ENCODE measurements around the gene CCS.
"Not testable (repeated sequence)": the region's sequence is repeated elsewhere in the genome, so short reads cannot be mapped to it uniquely, and the experiment has no call there.

Gene CCS

GRCh38 chr11:66625041-66625751, 32.2 kb downstream of the CCS start:
- H3K4me3 ChIP-seq (ENCODE audit: low read depth, low read length): no peak overlapping the region

GRCh38 chr11:66625752-66626149, 32.8 kb downstream of the CCS start:
- H3K4me3 ChIP-seq (ENCODE audit: low read depth, low read length): no peak overlapping the region

GRCh38 chr11:66626382-66626781, 33.4 kb downstream of the CCS start:
- no peak overlapping the region for H3K4me3 ChIP-seq (ENCODE audit: low read depth, low read length)

- no peak overlapping the region for H3K4me3 ChIP-seq (ENCODE audit: low read depth, low read length)
These were observed 33.9 kb downstream of the CCS start for GRCh38 chr11:66626926-66627325.

- H3K4me3 ChIP-seq (ENCODE audit: low read depth, low read length): no peak overlapping the region
These were observed 35.1 kb downstream of the CCS start for GRCh38 chr11:66628061-66628603.

GRCh38 chr11:66629356-66629755, 36.4 kb downstream of the CCS start:
- H3K4me3 ChIP-seq (ENCODE audit: low read depth, low read length): no peak overlapping the region

- H3K4me3 ChIP-seq (ENCODE audit: low read depth, low read length): no peak overlapping the region
These were observed 38.9 kb downstream of the CCS start for GRCh38 chr11:66631883-66632282.

GRCh38 chr11:66632952-66633351, 40.0 kb downstream of the CCS start:
- H3K4me3 ChIP-seq (ENCODE audit: low read depth, low read length): no peak overlapping the region

- H3K4me3 ChIP-seq (ENCODE audit: low read depth, low read length): no peak overlapping the region
These were observed 43.4 kb downstream of the CCS start for GRCh38 chr11:66636411-66636810.

GRCh38 chr11:66637557-66638176, 44.7 kb downstream of the CCS start:
- H3K4me3 ChIP-seq (ENCODE audit: low read depth, low read length): no peak overlapping the region

GRCh38 chr11:66638177-66639065, 45.4 kb downstream of the CCS start, which contains the start of gene RBM4:
Gene RBM4, plus strand, starts transcription at chr11:66638703. Its CDS starts 1,009 bp downstream, at chr11:66639712.
- H3K4me3 ChIP-seq (ENCODE audit: low read depth, low read length): peak within 1 kb of the TSS; percentile 96

GRCh38 chr11:66639066-66639813, 46.3 kb downstream of the CCS start:
- peak overlapping the region; percentile 96 for H3K4me3 ChIP-seq (ENCODE audit: low read depth, low read length)

- not testable (repeated sequence) for H3K4me3 ChIP-seq (ENCODE audit: low read depth, low read length)
These were observed 46.9 kb downstream of the CCS start for GRCh38 chr11:66639814-66640340.

- no peak overlapping the region for H3K4me3 ChIP-seq (ENCODE audit: low read depth, low read length)
These were observed 48.8 kb downstream of the CCS start for GRCh38 chr11:66641834-66642233.

- no peak overlapping the region for H3K4me3 ChIP-seq (ENCODE audit: low read depth, low read length)
These were observed 50.9 kb downstream of the CCS start for GRCh38 chr11:66643745-66644437.

GRCh38 chr11:66646828-66647227, 53.8 kb downstream of the CCS start:
- no peak overlapping the region for H3K4me3 ChIP-seq (ENCODE audit: low read depth, low read length)

- no peak overlapping the region for H3K4me3 ChIP-seq (ENCODE audit: low read depth, low read length)
These were observed 56.9 kb downstream of the CCS start for GRCh38 chr11:66649903-66650302.

- no peak overlapping the region for H3K4me3 ChIP-seq (ENCODE audit: low read depth, low read length)
These were observed 58.0 kb downstream of the CCS start for GRCh38 chr11:66651016-66651415.

- H3K4me3 ChIP-seq (ENCODE audit: low read depth, low read length): no peak overlapping the region
These were observed 59.7 kb downstream of the CCS start for GRCh38 chr11:66652651-66653050.

GRCh38 chr11:66653123-66653522, 60.1 kb downstream of the CCS start:
- no peak overlapping the region for H3K4me3 ChIP-seq (ENCODE audit: low read depth, low read length)
